ENCODE measurements around the gene TFF1.

TFF1 gene

GRCh38 chr21:42314616-42315295 lies 51.6 kb downstream of the TFF1 start:
- no peak for DNase-seq (ENCODE audit: low spot score)
- no peak for TF ChIP-seq CTCF (IDR thresholded peaks at IDR 0.05; ENCODE audit: extremely low read depth, missing control alignments)

GRCh38 chr21:42313501-42313969 lies 52.8 kb downstream of the TFF1 start:
- TF ChIP-seq CTCF (IDR thresholded peaks at IDR 0.05; ENCODE audit: extremely low read depth, missing control alignments), result no peak
- DNase-seq (ENCODE audit: low spot score), result no peak

GRCh38 chr21:42312626-42313104 lies 53.7 kb downstream of the TFF1 start:
- no peak for TF ChIP-seq CTCF (IDR thresholded peaks at IDR 0.05; ENCODE audit: extremely low read depth, missing control alignments)
- no peak for DNase-seq (ENCODE audit: low spot score)
